ENCODE measurements around the gene PLCB4.

GRCh38 chr20:9043364-9043763 lies 25.5 kb upstream of the PLCB4 start:
- TF ChIP-seq, protein P1, sequence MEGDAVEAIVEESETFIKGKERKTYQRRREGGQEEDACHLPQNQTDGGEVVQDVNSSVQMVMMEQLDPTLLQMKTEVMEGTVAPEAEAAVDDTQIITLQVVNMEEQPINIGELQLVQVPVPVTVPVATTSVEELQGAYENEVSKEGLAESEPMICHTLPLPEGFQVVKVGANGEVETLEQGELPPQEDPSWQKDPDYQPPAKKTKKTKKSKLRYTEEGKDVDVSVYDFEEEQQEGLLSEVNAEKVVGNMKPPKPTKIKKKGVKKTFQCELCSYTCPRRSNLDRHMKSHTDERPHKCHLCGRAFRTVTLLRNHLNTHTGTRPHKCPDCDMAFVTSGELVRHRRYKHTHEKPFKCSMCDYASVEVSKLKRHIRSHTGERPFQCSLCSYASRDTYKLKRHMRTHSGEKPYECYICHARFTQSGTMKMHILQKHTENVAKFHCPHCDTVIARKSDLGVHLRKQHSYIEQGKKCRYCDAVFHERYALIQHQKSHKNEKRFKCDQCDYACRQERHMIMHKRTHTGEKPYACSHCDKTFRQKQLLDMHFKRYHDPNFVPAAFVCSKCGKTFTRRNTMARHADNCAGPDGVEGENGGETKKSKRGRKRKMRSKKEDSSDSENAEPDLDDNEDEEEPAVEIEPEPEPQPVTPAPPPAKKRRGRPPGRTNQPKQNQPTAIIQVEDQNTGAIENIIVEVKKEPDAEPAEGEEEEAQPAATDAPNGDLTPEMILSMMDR (IDR thresholded peaks at IDR 0.05): no peak
- no peak for TF ChIP-seq EZH2 (IDR thresholded peaks at IDR 0.05)
